OCI-LY7 (cell line): ENCODE data around the gene MFAP2. TPM values are rescaled to one million over a fixed set of nuclear protein-coding genes. Genes with fewer than 3 reads are reported as not detected.

Experiments used
- BruUV-seq: library from RNA; stranded (reverse); fragments of 400-500 nt; replicated peaks from 2 replicates; lab custom pipeline; 2021; lab: Mats Ljungman, UMichigan
- CTCF ChIA-PET: fragments of 300-600 bp; sonication (Branson Sonifier 250); formaldehyde crosslinking; loops from one replicate; lab custom pipeline; 2022; ENCODE audit warnings: antibody characterized with exemption; ENCODE audit not compliant: unreplicated experiment; lab: Charles Lee
- POLR2A ChIA-PET: fragments of 300-600 bp; sonication (Branson Sonifier 250); formaldehyde crosslinking; loops from one replicate; lab custom pipeline; 2022; ENCODE audit warnings: antibody characterized with exemption; lab: Charles Lee
- DNase-seq: peaks from one replicate; pipeline ENCODE4 v3.0.0-alpha.2; 2015; ENCODE audit warnings: low spot score
- H2AFZ ChIP-seq: fragments of 200-600 bp; sonication (generic), shearing (Covaris generic); 2 replicates; pipeline ENCODE4 v1.6.1; 2014; ENCODE audit warnings: mild to moderate bottlenecking, antibody characterized with exemption, low read length, moderate library complexity
- H3K27ac ChIP-seq: fragments of 200-600 bp; sonication (generic); 2 replicates; pipeline ENCODE4 v1.5.1; 2014; ENCODE audit warnings: mixed run types, low read depth, mild to moderate bottlenecking, moderate library complexity, low read length, inconsistent platforms; ENCODE audit not compliant: poor library complexity, severe bottlenecking
- H3K36me3 ChIP-seq: fragments of 200-600 bp; sonication (generic); 2 replicates; pipeline ENCODE4 v1.6.1; 2014; ENCODE audit warnings: mild to moderate bottlenecking, antibody characterized with exemption, low read length, moderate library complexity, mixed read lengths; ENCODE audit not compliant: insufficient read depth
- H3K4me1 ChIP-seq: fragments of 200-600 bp; sonication (generic); 2 replicates; pipeline ENCODE4 v1.5.1; 2014; ENCODE audit warnings: mild to moderate bottlenecking, low read length; ENCODE audit not compliant: insufficient read depth, poor library complexity, severe bottlenecking
- H3K4me2 ChIP-seq: fragments of 200-600 bp; sonication (generic); 2 replicates; pipeline ENCODE4 v1.6.1; 2014; ENCODE audit warnings: mild to moderate bottlenecking, low read length
- H3K4me3 ChIP-seq: fragments of 200-600 bp; sonication (generic); 2 replicates; pipeline ENCODE4 v1.5.1; 2014; ENCODE audit warnings: mild to moderate bottlenecking, low read depth, low read length; ENCODE audit not compliant: poor library complexity, severe bottlenecking
- H3K79me2 ChIP-seq: fragments of 200-600 bp; sonication (generic); 2 replicates; pipeline ENCODE4 v1.6.1; 2016; ENCODE audit warnings: low read depth, mild to moderate bottlenecking, low read length, moderate library complexity, mixed read lengths; ENCODE audit not compliant: insufficient read depth
- H3K9me2 ChIP-seq: fragments of 200-600 bp; sonication (generic); 2 replicates; pipeline ENCODE4 v1.6.1; 2016; ENCODE audit warnings: mild to moderate bottlenecking, low read length, mixed read lengths; ENCODE audit not compliant: insufficient read depth
- H3K9me3 ChIP-seq: fragments of 200-600 bp; sonication (generic); 2 replicates; pipeline ENCODE4 v1.6.1; 2014; ENCODE audit warnings: mild to moderate bottlenecking, mixed run types, low read length, mixed read lengths
- H4K20me1 ChIP-seq: fragments of 200-600 bp; sonication (generic); 2 replicates; pipeline ENCODE4 v1.6.1; 2014; ENCODE audit warnings: mild to moderate bottlenecking, antibody characterized with exemption, low read length, moderate library complexity, mixed read lengths; ENCODE audit not compliant: insufficient read depth
- CTCF ChIP-seq: fragments of 200-600 bp; sonication (generic); conservative IDR thresholded peaks from 2 replicates; pipeline ENCODE4 v1.5.1; 2014; ENCODE audit warnings: mild to moderate bottlenecking, antibody characterized with exemption, low read length, moderate library complexity, mixed read lengths
- EZH2phosphoT487 ChIP-seq: fragments of 200-600 bp; sonication (generic); IDR thresholded peaks from 2 replicates; pipeline ENCODE4 v1.6.1; 2018; ENCODE audit warnings: low read depth, borderline replicate concordance, mild to moderate bottlenecking, mixed run types, antibody characterized with exemption, low read length, moderate library complexity, mixed read lengths
- intact Hi-C: fragments of 100-400 bp; cut with micrococcal nuclease; formaldehyde crosslinking; loops from one replicate; pipeline ENCODE4 v1.10.0; 2022; ENCODE audit not compliant: unreplicated experiment
- total RNA-seq, 2 experiments: library from RNA; depleted of rRNA in 1 of 2; stranded (reverse); fragments of >200 nt in 1 of 2; shearing (Covaris generic) in 1 of 2; gene quantifications; 2 replicates each; pipeline ENCODE4 v1.2.3, GENCODE V29; 2014 to 2022

The MFAP2 gene
- total RNA-seq, 2 experiments from 2014 or later: not detected

- no peak overlapping the region for H3K4me3 ChIP-seq
- no TSS peak for BruUV-seq
- H4K20me1 ChIP-seq: no peaks in the 10 kb centered on the region
- no peak for DNase-seq
- peaks cover 6% of the 10 kb centered on the region for H3K4me1 ChIP-seq
- no peaks in the 10 kb centered on the region for H3K79me2 ChIP-seq
- ChIA-PET CTCF (no interaction called here), POLR2A (no interaction called here)
- H2AFZ ChIP-seq: no peak overlapping the region
- no peaks in the 10 kb centered on the region; the same call in 1 of the 2 replicates for H3K36me3 ChIP-seq
- no peaks in the 10 kb centered on the region for H3K9me2 ChIP-seq
- H3K27ac ChIP-seq: no peak overlapping the region
- no peak overlapping the region for H3K4me2 ChIP-seq
- TF ChIP-seq EZH2phosphoT487 (no peak), CTCF (no peak)
- H3K9me3 ChIP-seq: no peaks in the 10 kb centered on the region
- intact Hi-C loops: no loop called here
Observed at GRCh38 chr1:16927256-16927655, 53.2 kb downstream of the MFAP2 start.

- Histone ChIP-seq H3K9me3 (no peaks in the 10 kb centered on the region), H3K4me1 (peaks cover 10% of the 10 kb centered on the region), H3K4me3 (no peak overlapping the region), H4K20me1 (no peaks in the 10 kb centered on the region), H3K9me2 (no peaks in the 10 kb centered on the region), H2AFZ (no peak overlapping the region), H3K79me2 (no peaks in the 10 kb centered on the region), H3K36me3 (no peaks in the 10 kb centered on the region; the same call in 1 of the 2 replicates), H3K4me2 (no peak overlapping the region), H3K27ac (no peak overlapping the region)
- intact Hi-C loops: no loop called here
- BruUV-seq: no TSS peak
- POLR2A ChIA-PET: no interaction called here
- DNase-seq: no peak
- no peak for TF ChIP-seq EZH2phosphoT487
- no peak for TF ChIP-seq CTCF
- CTCF ChIA-PET: no interaction called here
Observed at GRCh38 chr1:16926491-16927073, 53.8 kb downstream of the MFAP2 start.

- Histone ChIP-seq H3K27ac (no peak overlapping the region), H3K36me3 (no peaks in the 10 kb centered on the region), H3K4me2 (no peak overlapping the region), H3K4me3 (no peak overlapping the region), H3K9me3 (no peaks in the 10 kb centered on the region), H4K20me1 (no peaks in the 10 kb centered on the region), H3K9me2 (no peaks in the 10 kb centered on the region), H3K79me2 (no peaks in the 10 kb centered on the region), H3K4me1 (peaks cover 17% of the 10 kb centered on the region), H2AFZ (no peak overlapping the region)
- DNase-seq: no peak
- BruUV-seq: no TSS peak
- POLR2A ChIA-PET: no interaction called here
- intact Hi-C loops: no loop called here
- CTCF ChIA-PET: no interaction called here
- TF ChIP-seq EZH2phosphoT487: no peak
- no peak for TF ChIP-seq CTCF
Observed at GRCh38 chr1:16925635-16926490, 54.6 kb downstream of the MFAP2 start.
